HG03432 (cell line): ENCODE results near the gene MUC20.

ENCODE experiments used
- ATAC-seq: cut with Tn5 transposase; IDR thresholded peaks from one replicate; pipeline ENCODE4 v1.9.1; 2021; ENCODE audit warnings: mild to moderate bottlenecking, moderate library complexity; ENCODE audit not compliant: unreplicated experiment

The MUC20 gene

GRCh38 chr3:195754141-195754540 is 33.4 kb downstream of the MUC20 start:
- no peak for ATAC-seq

DNA sequence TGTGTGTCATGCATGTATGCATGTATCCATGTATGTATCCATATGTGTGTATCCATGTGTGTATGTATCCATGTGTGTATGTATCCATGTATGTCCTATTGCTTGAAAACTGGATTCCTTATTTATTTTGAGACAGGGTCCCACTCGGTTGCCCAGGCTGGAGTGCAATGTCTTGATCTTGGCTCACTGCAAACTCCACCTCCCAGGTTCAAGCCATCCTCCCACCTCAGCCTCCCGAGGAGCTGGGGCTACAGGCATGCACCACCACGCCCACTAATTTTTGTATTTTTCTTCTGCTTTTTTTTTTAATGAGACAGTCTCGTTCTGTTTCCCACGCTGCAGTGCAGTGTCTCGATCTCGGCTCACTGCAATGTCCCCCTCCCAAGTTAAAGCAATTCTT is 34.1 kb downstream of the MUC20 start:
- no peak for ATAC-seq

DNA sequence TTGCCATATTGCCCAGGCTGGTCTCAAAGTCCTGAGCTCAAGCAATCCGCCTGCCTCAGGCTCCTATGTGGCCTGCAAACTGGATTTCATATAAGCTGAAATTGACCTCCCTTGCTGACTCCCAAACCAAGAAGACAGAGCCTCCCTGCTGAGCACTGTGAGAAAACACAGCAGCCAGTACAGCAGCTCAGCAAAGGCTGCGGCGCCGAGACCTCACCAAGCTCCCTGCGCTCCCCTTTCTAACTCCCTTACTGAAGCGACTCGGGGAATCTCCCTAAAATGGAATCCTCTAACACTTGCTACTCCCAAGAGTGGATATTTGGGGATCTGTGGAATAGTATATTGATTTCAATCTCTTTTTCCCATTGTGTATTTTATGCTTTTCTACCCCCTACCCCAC is 34.6 kb downstream of the MUC20 start:
- ATAC-seq, result no peak

DNA sequence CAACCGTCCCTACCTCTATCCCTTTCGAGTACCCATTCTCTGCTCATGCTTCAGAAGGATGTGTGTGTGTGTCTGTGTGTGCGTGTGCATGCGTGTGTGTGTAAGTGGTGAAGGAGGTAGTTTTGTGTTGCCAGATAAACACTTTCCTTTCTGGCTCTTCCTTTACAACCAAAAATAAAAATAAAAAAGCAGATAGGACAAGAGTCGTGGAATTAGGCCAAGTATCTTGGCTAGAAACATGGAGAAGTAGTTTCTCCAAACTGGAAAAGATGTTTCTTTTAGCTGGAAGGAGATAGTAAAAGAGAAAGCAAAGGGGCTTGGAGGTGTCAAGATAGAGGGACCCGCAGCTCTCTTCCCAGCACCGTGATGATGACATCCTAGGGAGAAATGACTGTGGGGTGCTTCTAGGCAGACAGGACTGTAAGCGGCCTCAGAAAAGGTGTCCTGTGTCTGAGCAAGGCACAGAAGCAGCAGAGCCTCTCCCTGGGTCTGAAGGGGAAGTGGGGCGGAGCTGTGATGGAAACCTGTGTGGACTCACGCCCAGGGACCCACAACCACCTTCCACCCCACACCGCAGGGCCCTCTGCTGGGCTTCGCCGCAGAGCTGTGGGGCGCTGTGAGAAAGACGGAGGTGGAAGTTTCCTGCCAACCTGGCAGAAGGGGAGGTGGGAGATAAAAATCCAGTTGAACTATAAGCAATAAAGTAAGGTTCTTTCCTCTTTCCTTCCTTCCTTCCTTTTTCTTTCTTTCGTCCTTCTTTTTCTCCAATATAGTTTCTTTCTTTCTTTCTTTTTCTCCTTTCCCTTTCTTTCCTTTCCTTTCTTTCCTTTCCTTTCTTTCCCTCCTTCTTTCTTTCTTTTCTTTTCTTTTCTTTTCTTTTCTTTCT is 35.3 kb downstream of the MUC20 start:
- ATAC-seq, result no peak

- no peak for ATAC-seq
These were observed 36.6 kb downstream of the MUC20 start for GRCh38 chr3:195757438-195757770.

DNA sequence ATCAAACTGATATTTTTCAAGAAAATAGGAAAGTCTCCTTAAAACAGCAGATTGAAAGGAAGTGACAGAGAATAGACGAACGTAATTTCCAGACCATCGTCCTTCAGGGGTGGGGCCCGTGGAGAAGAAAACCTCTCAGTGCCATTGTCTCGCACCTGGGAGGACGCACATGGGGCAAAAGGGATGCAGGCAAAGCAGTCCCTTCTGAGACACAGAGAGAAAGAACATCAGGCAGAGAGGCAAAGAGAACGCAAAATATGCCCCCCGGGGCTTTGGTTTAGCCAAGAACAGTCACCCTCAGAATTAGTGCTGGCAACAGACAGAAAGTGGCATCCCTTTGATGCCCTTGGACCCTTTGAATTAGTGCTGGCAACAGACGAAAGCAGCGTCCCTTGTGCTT is 37.0 kb downstream of the MUC20 start:
- no peak for ATAC-seq

- ATAC-seq, result no peak
These were observed 38.1 kb downstream of the MUC20 start for GRCh38 chr3:195758721-195759353.

DNA sequence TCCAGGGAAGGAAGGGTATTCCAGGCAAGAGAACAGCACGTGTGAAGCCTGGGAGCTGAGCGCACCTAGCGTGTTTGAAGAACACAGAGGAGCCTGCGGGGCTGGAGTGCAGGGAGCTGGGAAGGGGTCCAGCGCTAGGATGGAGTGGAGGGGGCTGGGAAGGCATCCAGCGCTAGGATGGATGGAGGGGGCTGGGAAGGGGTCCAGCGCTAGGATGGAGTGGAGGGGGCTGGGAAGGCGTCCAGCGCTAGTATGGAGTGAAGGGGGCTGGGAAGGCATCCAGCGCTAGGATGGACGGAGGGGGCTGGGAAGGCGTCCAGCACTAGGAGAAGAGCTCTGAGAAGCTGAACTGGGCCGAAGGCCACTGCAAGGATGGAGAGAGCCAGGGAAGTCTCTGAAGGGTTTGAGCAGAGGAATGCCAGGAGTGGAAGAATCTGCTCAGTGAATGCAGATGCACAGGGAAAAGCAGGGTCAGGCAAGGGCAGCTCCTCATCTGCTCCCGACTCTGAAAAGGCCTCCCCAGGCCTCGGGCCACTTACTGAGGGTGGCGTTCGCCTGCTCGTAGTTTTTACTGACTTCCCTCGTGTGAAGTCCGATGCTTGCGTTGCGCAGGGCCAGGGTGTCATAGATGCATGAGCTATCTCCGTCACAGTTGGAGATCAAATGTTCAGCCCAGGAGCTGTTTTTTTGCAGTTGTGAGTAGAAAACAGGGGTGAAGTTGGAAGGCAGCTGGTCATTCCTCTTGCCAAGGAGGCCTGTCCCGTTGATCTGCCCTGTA is 39.8 kb downstream of the MUC20 start:
- no peak for ATAC-seq

DNA sequence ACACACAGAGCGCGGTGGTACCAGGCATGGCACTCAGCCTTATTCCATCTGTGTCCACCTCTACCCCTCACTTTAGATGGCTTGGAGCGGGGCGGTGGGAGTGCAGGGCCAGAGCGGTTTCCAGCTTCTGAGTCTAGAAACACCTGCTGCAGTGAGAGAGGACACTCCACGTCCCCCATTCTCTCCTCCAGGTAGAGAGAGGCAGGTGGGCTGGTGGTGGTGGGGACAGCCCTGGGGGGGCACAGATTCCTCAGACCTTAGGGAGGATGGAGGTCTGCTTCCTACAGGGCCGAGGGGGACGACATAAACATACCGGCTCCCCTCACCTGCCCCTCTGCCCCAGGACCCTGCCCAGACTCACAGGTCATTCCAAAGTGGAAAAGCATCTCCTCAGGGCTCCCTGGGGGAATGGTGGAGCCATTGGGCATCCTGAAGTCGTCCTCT is 40.4 kb downstream of the MUC20 start:
- ATAC-seq, result no peak

DNA sequence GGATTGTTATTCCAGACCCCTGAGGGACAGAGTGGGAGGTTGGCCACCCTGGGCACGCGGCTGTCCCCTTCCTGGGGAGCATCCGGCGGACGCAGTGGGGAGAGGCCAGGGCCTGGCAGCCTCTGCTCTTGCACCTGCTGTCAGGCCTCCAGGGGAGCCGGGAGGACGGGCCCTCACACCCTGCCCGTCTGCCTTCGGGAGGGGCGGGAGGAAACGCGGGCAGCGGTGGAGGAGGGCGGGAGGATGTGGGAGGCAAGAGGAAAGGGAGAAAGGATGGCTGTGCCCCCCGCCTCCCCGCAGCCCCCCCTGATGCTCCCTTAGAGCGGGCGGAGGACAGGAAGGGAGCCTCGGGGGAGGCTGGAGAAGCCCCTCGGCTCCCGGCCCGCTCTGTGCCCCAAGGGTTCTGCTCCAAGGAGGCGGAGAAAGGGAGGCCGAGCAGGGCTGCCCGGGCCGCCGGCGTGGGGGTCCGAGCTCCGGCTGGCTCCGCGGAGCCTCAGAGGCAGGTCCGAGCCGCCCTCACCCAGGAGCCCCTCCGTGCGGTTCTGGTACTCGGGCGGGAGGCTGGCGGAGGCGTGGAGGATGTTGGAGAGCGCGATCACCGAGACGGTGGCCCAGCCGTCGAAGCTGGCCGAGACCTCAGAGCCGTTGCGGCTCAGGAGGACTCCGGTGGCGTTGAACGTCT is 40.9 kb downstream of the MUC20 start:
- no peak for ATAC-seq

DNA sequence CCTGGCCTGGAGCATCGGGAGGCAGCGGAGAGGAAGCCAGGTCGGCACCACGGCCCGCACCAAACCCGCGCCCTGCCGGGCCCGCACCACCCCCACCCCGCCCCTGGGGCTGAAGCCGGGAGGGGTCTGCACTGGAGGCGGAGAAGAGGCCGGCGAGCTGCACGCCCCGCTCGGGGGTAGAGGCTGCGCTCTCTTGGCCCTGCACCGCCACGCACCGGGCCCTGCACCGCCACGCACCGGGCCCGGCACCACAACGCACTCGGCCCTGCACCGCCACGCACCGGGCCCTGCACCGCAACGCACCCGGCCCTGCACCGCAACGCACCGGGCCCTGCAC is 41.4 kb downstream of the MUC20 start:
- ATAC-seq, result no peak

- ATAC-seq, result no peak
These were observed 41.8 kb downstream of the MUC20 start for GRCh38 chr3:195762611-195763010.

GRCh38 chr3:195763076-195763830 is 42.5 kb downstream of the MUC20 start:
- no peak for ATAC-seq

- ATAC-seq, result no peak
These were observed 43.4 kb downstream of the MUC20 start for GRCh38 chr3:195763843-195764825.

DNA sequence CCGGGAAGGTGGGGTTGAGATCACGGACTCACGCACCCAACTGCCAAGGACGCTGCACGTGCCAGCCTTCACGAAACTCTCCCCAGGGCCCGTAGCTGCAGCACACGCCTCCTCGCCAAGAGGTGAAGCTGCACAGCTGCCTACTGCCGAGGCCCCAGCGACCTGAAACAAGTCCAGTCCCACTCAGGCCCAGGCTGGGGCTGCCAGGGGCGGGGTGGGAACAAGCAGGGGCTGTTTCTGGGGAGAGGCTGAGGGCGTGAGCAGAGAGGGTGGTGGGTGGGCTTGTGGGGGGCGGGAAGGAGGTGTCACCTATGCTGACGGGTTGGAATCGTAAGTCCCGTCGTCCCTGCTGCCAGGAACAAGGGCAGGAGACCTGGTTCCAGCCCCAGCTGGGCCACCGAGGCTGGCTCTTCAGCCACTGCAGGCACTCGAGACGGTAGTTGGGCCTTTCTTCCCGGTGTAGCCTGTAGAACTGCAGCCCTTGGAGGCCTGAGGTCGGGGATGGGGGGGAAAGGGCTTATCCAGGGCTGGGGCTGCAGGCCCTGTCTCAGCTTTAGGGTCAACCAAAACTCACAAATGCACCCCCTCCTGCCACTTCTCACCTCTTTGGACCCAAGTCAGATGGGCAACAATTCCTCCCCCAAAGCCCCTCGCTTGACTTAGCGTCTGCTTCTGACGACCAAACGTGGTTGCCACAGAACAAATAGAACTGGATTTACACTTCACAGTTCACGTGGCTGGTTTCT is 44.4 kb downstream of the MUC20 start:
- ATAC-seq, result no peak

DNA sequence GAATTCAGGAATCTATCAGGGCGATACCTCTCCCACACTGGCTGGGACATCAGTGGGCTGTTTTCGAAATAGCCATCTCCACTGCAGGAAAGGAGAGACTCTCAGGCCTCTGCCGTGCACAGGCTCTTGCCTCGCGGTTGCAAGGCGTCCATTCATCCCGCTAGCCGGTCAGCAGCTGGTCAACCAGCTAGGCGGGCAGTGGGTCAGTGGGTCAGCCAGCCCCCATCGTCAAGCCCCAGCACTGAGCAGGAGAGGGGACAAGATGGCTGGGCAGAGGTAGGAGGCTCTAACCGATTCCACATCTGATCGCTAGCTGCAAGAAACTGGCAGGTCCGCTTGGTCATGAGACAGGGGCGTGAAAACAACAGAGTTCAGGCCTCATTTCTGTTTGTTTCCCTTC is 45.9 kb downstream of the MUC20 start:
- ATAC-seq, result no peak

GRCh38 chr3:195767792-195768191 is 47.0 kb downstream of the MUC20 start:
- ATAC-seq, result no peak

GRCh38 chr3:195768414-195768813 is 47.6 kb downstream of the MUC20 start:
- ATAC-seq, result no peak

GRCh38 chr3:195768831-195769303 is 48.1 kb downstream of the MUC20 start:
- no peak for ATAC-seq
